Esophagus muscularis mucosa (tissue), 4 donors: ENCODE results near the gene SPPL2C.

Experiments used
- EP300 ChIP-seq: sonication (generic); formaldehyde crosslinking; IDR thresholded peaks from one replicate; pipeline ENCODE4 v1.6.1; 2017; ENCODE audit warnings: antibody characterized with exemption
- POLR2A ChIP-seq: fragments of 450-650 bp; IDR thresholded peaks from one replicate; pipeline ENCODE4 v1.6.1; 2017; ENCODE audit warnings: antibody characterized with exemption, moderate library complexity, mild to moderate bottlenecking, low read depth
- POLR2AphosphoS5 ChIP-seq, 2 donors: sonication (generic); formaldehyde crosslinking; IDR thresholded peaks; one replicate each; pipeline ENCODE4 v1.6.1; 2017; ENCODE audit warnings: antibody characterized with exemption in 2 of 2
- TF ChIP-seq, protein P1 (sequence below), 3 experiments: fragments of 200-600 bp in 2 of 3; fragments of 450-650 bp in 1 of 3; sonication (generic) in 2 of 3; IDR thresholded peaks; one replicate each; pipeline ENCODE4 v1.5.1; 2017 to 2019; ENCODE audit warnings: antibody characterized with exemption in 3 of 3, mild to moderate bottlenecking in 2 of 3, moderate library complexity in 1 of 3

DNA sequence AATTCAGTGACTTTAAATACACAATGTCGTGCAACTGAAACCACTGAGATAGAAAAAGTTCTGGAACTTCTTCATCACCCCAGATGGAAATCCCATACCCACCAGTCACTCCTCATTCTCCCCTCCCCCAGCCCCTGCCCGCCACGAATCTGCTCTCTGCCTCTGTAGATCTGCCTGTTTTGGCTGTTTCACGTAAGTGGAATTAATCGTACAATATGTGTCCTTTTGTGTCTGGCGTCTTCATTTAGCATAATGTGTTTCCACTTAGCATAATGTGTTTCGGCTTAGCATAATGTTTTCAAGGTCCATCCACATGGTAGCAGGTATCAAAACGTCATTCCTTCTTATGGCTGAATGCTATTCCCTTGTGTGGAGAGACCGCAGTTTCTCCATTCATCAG, 3.5 kb upstream of the SPPL2C start:
- TF ChIP-seq, protein P1, sequence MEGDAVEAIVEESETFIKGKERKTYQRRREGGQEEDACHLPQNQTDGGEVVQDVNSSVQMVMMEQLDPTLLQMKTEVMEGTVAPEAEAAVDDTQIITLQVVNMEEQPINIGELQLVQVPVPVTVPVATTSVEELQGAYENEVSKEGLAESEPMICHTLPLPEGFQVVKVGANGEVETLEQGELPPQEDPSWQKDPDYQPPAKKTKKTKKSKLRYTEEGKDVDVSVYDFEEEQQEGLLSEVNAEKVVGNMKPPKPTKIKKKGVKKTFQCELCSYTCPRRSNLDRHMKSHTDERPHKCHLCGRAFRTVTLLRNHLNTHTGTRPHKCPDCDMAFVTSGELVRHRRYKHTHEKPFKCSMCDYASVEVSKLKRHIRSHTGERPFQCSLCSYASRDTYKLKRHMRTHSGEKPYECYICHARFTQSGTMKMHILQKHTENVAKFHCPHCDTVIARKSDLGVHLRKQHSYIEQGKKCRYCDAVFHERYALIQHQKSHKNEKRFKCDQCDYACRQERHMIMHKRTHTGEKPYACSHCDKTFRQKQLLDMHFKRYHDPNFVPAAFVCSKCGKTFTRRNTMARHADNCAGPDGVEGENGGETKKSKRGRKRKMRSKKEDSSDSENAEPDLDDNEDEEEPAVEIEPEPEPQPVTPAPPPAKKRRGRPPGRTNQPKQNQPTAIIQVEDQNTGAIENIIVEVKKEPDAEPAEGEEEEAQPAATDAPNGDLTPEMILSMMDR (IDR thresholded peaks at IDR 0.05): no peak
- TF ChIP-seq POLR2A (no peak), EP300 (no peak), POLR2AphosphoS5 (IDR thresholded peaks at IDR 0.05) (no peak)
